SH-SY5Y (cell line): ENCODE results near the gene RAB7A.

Experiments used
- GATA2 ChIP-seq: IDR thresholded peaks from 2 replicates; pipeline ENCODE4 v1.6.1; 2011; ENCODE audit warnings: mild to moderate bottlenecking, low read depth, low read length
- GATA3 ChIP-seq: IDR thresholded peaks from 2 replicates; pipeline ENCODE4 v1.6.1; 2011; ENCODE audit warnings: low read depth, mild to moderate bottlenecking, low read length, moderate library complexity

- TF ChIP-seq GATA2 = no peak
- no peak for TF ChIP-seq GATA3
Measured at GRCh38 chr3:128845119-128845777, 119.3 kb downstream of the RAB7A start.
